Measurements from ENCODE around the gene POU2F2.

POU2F2 gene

DNA sequence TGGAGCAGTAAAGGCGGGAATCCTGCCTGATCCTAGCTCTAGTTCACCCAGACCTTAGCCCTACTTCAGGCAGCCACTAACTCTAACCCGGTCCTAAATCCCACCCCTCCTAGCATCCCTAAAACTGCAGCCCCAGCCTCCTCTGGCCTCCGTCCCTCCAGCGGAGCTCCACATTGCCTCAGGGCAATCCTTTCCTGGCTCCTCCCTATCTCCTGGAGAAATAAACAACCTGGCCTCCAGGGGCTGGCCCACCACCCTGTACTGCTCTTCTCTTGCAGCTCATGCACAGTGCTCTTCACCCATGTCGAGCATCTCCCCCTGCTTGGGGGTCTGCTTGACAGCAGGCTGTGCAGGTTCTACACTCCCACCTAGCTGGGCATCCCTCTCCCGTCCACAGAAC, 6.7 kb downstream of the POU2F2 start:
- no peak for DNase-seq (ENCODE audit: low read depth in 2 of 2)

DNA sequence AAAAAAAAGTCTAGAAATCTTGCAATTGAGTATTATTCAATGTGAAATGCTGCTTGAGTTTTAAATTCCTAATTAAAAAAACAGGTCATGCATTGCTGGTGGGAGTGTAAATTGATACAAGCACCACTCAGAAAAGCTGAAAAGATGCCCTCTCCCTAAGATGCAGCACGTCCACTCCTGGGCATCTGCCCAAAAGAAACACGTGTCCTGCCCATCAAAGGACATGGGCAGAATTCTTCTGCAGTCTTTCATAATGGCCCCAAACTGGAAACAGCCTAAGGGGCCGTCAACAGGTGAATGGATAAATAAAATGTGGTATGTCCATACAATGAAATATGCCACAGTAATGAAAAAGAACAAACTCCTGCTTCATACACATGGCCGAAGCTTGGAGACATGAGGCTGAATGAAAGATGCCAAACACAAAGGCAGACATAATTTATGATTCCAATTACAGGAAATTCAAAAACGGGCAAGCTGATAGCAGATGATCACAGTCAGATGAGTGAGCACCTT, 7.8 kb downstream of the POU2F2 start:
- DNase-seq (ENCODE audit: low read depth in 2 of 2), result no peak

DNA sequence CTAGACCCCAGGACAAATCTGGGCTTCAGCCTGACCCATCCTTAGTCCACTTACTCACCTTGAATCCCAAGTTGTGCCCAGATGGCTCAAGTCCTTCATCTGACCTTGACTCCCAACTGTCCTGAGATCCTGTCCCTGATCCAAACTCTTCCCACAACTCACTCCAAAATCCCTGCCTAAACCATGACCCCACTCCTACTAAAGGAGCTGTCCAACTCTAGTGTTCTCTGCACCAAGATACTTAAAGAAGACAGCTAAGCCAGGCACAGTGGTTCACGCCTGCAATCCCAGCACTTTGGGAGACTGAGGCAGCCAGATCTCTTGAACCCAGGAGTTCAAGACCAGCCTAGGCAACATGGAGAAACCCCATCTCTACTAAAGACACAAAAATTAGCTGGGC, 8.5 kb downstream of the POU2F2 start:
- DNase-seq (ENCODE audit: low read depth in 2 of 2), result no peak

DNA sequence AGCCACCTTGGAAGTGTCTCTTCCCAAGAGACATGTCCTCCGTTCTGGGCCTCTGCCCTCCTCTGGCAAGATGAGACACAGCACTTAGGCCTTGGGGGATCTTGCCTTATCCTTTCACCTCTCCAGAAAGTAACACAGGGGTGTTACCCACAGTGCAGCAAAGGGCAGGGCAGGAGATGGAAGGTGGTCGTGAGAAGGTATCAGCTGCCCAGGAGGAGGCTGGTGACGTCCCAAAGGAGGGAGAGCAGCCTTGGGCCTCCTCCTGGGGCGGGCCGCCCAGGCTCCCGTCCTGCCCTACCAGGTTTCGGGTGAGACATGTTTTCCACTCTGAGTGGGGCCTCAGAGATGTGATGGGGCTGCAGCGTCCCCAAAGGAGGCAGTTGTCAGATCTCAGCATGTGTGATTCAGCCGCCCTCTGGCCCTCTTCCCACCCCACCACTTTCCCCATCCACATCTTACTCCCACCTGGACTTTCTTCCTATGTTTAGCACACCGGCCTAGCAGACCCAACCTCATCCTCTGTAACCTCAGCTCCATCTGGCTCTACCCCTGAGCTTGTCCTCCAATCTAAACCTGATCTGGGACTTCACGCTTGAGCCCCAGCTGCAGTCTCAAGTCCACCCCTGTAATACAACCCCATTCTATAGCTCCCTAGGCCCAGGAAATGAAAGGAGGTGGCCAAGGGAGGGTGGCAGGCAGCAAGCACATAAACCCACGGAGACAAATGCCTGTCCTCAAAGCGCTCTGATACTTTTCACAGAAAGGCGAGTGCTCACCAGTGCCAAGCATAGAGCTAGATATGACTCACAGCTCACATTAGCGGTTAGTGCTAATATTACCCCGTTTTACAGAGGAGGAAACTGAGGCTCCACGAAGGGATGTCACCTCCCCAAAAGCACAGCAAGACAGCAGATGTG, 9.3 kb downstream of the POU2F2 start:
- DNase-seq (ENCODE audit: low read depth in 2 of 2), result peak; percentile 55 to 67

DNA sequence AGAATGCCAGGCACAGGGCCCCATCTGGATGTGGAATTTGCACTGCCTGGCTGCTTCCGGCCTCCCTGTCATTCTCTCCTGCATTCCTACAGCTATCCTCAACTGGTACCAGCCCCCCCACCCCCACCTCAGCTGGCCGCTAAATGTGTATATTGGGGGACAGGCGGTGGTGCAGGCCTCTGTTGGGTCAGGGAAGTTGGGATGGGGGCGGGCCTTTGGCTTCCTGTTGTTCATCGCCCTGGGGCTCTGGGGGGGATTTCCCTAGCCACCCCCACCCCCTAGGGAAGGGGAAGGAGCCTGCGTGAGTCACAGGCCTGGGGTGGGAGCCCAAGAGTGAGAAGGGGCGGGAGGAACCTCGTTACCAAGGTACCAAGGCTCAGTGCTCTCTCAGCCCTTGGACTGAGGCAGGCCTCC, 10.6 kb downstream of the POU2F2 start:
- DNase-seq (ENCODE audit: low read depth in 2 of 2), result peak; percentile 75 to 82

DNA sequence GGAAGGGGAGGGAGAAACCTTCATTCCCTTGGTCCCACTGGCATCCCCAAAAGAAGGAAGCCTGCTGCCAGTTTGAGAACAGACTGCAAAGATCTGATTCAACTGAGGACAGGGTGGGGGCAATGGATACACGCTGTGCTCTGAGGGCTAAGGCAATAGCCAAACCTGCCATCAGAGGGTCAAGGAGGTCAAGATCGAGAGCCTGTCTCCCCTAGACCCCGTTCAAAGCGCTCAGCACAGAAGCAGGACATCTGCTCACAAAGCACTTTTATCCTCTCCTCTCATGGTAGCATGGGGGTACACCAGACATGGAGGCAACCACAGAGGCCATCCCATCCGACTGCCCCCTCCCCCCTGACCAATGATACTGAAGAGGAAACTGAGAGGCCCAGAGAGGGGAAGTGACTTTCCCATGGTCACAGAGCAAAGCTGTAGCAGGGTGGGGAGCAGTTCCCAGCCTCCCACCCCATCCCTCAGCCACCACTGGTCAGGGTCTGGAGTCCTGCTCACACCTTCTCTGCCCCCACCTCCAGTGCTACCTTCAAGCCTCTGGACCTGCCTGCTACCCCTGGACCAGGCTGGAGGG, 11.1 kb downstream of the POU2F2 start:
- no peak for DNase-seq (ENCODE audit: low read depth in 2 of 2)

DNA sequence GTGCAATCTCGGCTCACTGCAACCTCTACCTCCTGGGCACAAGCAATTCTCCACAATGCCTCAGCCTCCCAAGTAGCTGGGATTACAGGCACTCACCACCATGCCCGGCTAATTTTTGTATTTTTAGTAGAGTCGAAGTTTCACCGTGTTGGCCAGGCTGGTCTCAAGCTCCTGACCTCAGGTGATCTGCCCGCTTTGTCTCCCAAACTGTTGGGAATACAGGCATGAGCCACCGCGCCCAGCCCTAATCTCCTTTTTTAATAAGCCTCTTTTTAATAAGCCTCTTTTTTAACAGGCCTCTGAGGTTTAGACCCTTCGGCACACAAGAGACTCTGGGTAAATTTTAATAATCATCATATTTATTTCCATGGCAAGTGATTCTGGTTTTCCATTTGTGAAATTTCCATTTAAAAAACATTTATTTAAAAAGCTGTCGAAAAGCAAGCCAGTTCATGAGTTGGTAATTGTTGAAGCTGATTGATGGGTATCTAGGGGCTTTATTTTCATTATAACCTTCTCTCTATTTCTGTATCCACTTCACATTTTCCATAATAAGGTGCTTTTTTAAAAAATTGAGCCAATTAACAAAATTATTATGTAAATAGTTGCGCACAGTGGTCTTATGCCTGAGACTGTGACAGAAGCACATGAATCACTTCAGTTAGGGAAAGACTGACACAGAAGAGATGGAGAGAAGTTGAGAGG, 11.8 kb downstream of the POU2F2 start:
- DNase-seq (ENCODE audit: low read depth in 2 of 2), result no peak

DNA sequence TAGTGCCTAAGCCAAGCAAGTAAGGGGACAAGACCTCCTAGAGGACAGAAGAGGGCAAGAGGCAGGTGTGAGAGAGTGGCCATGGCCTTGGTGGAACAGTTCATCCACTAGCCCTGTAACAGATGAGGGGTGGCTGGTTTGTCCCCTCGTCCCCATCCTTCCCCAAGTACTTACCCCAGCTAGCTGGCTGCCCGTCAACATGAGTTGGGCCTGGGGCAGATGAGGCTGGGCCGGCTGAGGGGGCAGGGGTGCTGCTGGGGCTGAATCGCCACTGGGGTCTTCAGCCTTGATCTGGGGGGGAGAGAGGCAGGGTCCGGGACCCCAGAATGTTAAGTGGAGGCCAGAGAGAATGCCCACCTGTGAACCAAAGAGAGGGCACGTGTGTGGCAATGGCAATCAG, 15.2 kb downstream of the POU2F2 start:
- no peak for DNase-seq (ENCODE audit: low read depth in 2 of 2)

DNA sequence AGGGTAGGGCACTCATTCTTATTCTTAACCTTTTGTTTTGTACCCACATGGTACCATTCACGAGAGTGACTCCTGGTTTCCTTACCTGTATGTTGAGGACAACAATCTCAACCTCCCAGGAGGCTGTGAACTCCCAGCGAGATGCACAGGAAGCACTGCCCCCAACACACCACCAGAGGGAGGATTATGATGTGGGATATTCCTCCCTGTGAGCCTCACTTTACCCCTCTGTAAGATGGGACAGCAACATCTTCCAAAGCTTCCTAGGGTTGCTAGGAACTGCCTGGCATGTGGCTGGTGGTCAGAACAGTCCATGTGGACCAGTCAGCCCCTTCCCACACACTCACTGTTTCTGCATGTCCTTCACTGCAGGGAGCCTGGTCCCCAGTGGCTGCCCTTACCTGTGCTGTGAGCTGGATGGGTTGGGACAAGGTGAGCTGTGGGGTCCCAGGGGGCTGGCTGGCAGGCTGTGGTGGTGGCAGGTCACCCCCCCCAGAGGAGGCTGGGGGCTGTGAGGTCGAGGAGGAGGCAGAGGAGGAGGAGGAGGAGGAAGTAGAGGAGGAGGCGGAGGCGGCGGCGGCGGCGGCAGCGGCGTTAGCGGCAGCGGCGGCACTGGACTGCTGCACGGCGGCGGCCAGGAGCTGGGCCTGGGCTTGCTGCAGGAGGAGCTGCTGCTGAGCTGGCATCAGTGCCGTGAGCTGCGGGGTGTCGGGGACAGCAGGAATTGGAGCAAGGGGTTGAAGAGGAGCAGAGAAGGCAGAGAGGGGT, 15.8 kb downstream of the POU2F2 start:
- no peak for DNase-seq (ENCODE audit: low read depth in 2 of 2)

DNA sequence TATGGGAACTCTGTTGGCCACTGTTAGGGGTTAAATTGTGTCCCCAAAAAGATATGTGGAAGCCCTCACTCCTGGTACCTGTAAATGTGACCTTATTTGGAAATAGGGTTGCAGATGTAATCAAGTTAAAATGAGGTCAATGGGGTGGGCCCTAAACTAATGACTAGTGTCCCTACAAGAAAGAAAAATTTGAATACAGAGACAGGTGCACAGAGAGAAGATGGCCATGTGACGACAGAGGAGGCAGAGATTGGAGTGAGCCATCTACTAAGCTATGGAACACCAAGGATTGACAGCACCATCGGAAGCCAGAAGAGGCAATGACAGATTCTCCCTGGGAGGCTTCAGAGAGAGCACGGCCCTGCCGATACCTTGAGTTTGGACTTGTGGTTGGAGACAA, 16.5 kb downstream of the POU2F2 start:
- DNase-seq (ENCODE audit: low read depth in 2 of 2), result no peak

DNA sequence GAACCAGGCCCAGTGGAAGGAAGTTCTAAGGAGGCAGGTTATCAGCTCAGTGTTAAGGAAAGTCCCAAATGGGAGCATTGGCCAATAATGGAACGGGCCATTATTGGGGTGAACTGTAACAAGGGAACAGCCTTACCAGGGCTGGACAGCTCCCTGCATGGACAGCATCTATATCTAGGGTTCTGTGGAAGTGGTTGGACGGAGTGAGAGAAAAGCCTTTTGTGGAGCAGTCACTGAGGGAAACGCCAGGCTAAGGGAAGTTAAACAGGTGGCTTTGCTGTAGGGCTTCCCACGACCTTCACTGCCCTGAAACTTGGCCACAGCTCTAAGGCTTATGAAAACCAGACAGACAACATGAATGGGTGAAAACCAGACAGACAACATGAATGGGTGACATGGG, 17.0 kb downstream of the POU2F2 start:
- DNase-seq (ENCODE audit: low read depth in 2 of 2), result no peak

DNA sequence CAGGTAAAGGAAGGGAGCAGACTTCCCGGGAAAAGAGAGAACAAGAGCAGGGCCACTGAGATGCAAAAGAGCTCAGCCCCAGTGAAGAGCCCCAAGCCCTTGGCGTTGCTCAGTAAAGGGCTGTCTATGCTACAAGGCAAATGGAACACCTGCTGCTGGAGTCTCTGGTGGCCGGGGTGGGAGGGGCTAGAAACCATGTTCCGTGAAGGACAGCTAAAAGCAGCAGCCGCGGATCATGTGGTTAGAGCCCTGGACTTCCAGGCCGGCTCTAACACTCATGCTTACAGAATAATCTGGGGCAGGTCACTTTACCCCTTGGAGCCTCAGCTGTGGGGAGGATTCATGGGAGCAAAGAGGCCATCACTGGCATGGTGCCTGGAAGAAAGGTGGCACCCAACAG, 17.8 kb downstream of the POU2F2 start:
- no peak for DNase-seq (ENCODE audit: low read depth in 2 of 2)

DNA sequence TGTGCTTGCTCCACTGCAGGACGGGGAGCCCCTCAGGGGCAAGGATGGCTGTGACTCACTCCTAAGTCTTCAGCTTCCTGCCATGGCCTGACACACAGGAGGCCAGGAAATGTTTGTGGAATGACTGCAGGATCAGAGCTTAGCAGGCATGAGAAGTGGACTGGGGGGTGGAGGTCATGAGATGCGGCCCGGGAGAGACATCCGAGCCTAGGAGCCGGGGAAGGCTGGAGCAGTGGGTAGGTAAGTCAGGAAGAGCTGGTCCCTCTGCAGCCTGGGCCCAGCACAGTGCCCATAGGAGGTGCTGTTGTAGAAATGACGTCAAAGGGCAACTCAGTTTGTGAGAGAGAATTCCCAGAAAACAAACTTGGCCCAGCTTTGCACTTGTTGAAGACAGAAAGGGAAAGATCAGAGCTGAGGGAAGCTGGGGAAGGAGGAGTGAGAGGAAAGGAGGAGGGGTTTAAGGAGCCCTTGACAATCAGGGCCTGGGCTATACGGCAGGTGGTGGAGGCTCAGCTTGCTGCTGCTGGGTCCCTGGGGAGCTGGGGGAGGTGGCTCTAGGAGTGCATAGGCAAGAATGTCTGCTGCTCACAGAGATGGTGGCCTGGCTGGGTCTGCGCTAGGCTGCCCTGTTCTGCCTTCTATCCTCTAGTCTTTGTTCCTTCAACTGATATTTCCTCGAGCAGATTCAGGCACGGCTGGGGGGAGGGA, 18.5 kb downstream of the POU2F2 start:
- DNase-seq (ENCODE audit: low read depth in 2 of 2), result no peak

DNA sequence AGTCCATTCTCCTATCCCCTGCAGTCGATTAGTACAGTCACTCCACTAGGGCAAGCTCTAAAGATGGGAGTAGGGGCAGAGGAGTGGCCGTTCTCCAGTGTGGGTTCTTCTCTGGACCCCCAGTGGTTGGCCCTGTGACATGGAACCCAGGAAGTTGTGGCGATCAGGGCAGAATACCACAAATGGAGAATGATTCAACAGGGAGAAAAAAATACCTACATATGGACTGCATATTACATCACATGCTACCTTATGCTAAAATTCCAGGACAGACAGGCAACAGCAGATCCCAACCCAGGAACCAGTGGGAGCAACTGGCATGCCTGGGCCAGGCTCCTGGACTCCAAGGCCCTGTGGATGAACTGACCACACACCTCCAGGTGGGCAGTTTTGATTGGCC, 20.4 kb downstream of the POU2F2 start:
- no peak for DNase-seq (ENCODE audit: low read depth in 2 of 2)

DNA sequence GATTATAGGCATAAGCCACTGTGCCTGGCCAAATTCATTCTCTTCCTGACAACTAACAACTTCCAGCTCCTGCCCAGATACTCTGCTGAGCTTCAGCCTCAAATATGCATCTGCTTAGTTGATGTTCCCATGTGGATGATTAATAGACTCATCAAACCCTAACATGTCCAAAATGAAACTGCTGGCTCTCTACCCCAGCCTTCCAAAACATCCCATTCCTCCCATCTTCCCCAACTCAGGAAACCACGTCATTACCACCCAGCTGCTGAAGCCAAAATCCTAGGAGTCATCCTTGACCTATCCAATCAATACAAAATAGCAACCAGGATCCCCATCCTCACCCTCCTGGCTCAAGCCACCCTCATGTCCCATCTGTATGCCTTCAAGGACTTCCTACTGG, 20.9 kb downstream of the POU2F2 start:
- DNase-seq (ENCODE audit: low read depth in 2 of 2), result no peak

DNA sequence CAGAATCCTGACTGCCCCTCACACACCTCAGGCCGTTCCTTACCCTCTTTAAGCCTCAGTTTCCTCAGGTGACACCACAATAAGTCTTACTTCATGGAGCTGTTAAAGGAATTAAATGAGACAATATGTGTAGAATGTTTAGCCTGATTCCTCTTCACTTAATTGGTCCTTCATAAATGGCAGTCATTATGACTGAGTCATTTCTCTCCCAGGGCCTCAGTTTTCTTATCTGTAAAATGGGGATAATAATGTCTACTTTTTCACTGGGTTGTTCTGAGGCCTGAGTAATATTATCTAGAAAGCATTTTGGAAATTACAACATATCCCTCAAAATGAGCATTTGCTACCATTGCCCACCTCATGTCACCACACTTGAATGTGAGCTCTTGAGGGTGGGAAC, 21.6 kb downstream of the POU2F2 start:
- no peak for DNase-seq (ENCODE audit: low read depth in 2 of 2)

DNA sequence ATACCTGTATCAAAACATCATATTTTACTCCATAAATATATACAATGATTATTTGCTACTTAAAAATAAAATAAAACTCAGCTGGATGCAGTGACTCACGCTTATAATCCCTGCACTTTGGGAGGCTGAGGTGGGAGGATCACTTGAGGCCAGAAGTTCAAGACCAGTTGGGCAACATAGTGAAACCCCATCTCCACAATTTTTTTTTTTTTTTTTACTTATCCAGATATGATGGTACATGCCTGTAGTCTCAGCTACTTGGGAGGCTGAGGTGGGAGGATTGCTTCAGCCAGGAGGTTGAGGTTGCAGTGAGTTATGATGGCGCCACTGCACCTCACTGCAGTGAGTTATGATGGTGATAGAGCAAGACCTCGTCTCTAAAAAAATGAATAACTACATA, 22.4 kb downstream of the POU2F2 start:
- no peak for DNase-seq (ENCODE audit: low read depth in 2 of 2)

DNA sequence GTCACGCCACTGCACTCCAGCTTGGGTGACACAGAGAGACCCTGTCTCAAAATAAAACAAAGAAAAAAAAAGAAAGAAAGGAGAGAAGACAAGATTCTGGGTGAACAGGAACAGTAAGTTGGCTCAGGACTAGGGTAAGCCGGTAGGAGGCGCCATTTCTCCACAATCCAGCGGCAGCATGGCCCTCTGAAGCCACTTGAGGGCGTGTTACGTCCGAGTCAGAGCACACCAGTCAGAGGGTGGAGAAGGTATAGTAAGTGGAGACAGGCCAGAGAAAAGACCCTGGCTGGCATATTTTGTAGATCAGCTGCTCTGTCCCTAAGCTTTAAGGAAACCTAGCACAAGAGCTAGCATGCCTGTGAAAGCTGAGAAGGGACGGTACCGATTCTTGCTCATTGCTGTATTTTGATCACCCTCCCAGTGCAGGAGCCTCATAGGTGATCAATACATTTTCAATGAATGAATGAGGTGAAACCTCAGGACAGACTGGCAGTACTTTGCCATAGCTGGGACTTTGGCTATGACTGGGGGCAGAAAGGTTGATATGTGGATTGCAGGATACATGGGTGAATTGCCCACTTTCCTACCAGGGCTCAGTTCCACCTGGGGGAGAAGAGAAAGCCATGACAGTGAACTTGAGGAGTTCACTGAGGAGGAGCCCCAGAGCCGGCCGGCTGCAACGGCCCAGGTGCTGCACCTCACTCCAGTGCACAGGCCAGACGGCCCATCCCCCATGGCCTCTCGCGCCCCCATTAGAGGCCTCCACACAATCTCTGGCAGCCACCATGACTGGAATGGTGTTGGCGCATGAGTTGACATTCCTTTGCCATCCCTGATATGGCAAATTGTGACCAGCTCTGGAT, 23.5 kb downstream of the POU2F2 start:
- DNase-seq (ENCODE audit: low read depth in 2 of 2), result peak; percentile 77 to 80

DNA sequence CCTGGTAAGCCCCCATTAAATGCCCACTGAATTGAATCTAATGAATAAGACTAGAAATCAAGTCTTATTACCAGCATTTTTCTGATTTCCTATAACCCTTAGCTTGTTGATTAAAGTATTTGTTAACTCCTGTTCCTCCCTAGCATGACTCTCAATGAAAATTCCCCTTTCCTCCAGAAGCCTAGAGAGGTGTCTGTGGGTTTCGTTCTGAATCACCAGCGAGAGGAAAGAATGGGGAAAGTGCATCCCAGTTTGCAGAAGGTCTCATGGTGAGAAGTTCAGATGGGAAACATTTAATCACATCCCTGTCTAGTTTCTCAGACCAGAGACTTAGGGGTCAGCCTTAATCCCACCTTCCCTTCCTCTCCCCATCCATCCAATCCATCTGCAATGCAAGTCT, 26.9 kb downstream of the POU2F2 start:
- DNase-seq (ENCODE audit: low read depth in 2 of 2), result no peak

DNA sequence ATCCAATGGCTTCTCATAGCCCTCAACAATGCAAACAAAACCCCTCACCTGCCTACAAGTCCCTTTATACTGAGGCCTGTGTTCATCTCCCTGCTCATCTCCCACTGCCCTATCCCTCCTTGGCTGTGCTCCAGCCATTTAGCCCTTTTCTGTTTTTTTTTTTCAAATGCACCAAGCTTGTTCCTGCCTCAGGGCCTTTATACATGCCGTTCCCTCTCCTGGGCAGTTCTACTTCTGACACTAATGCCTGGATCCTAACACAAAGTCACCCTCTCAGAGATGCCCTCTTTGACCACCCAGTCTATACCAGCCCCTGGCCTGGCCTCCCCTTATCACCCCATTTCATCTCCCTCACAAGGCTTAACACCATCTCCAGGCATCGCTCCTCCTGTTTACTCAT, 29.4 kb downstream of the POU2F2 start:
- no peak for DNase-seq (ENCODE audit: low read depth in 2 of 2)

All from activated CD8-positive, alpha-beta memory T cell treated with anti-CD3 and anti-CD28 coated beads for 4 hours (primary cell).